HCT116 (cell line): Measurements from ENCODE around the gene TOM1. TPM values are rescaled to one million over a fixed set of nuclear protein-coding genes. Genes with fewer than 3 reads are reported as not detected.

Experiments used
- ATAC-seq: fragments of 200-7000 bp; cut with Tn5 transposase; 2 replicates; pipeline ENCODE4 v1.9.1; 2020; ENCODE audit warnings: mild to moderate bottlenecking, moderate library complexity
- BruUV-seq: library from RNA; stranded (reverse); fragments of 400-500 nt; replicated peaks from 2 replicates; lab custom pipeline; 2021; lab: Mats Ljungman, UMichigan
- CTCF ChIA-PET: fragments of 300-600 bp; sonication (Branson Sonifier 250); formaldehyde crosslinking; loops from one replicate; lab custom pipeline; 2021; ENCODE audit warnings: antibody characterized with exemption; lab: Charles Lee
- POLR2A ChIA-PET: fragments of 300-600, 350-600 bp; sonication (Branson Sonifier 250); formaldehyde crosslinking; loops from one replicate; lab custom pipeline; 2021; ENCODE audit warnings: antibody characterized with exemption; lab: Charles Lee
- RAD21 ChIA-PET, 2 experiments: fragments of 300-600 bp; sonication (Branson Sonifier 250); formaldehyde crosslinking; loops; one replicate each; lab custom pipeline; 2023; ENCODE audit warnings: low total read pairs in 2 of 2; ENCODE audit not compliant: uncharacterized antibody in 2 of 2, unreplicated experiment in 2 of 2, low non-redundant PET in 1 of 2; lab: Charles Lee
- DNase-seq: peaks from one replicate; pipeline ENCODE4 v3.0.0-alpha.2; 2010; ENCODE audit warnings: low read depth, low spot score
- H2AFZ ChIP-seq: fragments of 200-600 bp; shearing (Covaris generic), sonication (generic); 2 replicates; pipeline ENCODE4 v1.6.1; 2017; ENCODE audit warnings: low read depth, mixed run types, mixed read lengths, antibody characterized with exemption, low read length; ENCODE audit not compliant: poor library complexity, severe bottlenecking
- H3K27ac ChIP-seq: 2 replicates; pipeline ENCODE4 v1.5.1; 2012; ENCODE audit warnings: low read depth, low read length
- H3K27me3 ChIP-seq: fragments of 200-600 bp; sonication (generic); 2 replicates; pipeline ENCODE4 v1.6.1; 2016; ENCODE audit warnings: mixed run types, low read length, mixed read lengths; ENCODE audit not compliant: insufficient read depth
- H3K36me3 ChIP-seq, 2 experiments: fragments of 200-500 bp in 1 of 2; fragments of 200-600 bp in 1 of 2; sonication (Bioruptor generic) in 1 of 2; sonication (generic) in 1 of 2; 2 replicates each; pipeline versions ENCODE4 v1.5.1 to v1.6.1; 2014 to 2016; ENCODE audit warnings: low read length in 2 of 2, inconsistent platforms in 1 of 2, mixed read lengths in 1 of 2, mixed run types in 1 of 2; ENCODE audit not compliant: insufficient read depth in 2 of 2, control insufficient read depth in 1 of 2
- H3K4me1 ChIP-seq, 2 experiments: fragments of 200-600 bp in 1 of 2; sonication (generic) in 1 of 2; 2 replicates each; pipeline versions ENCODE4 v1.5.1 to v1.6.1; 2012 to 2017; ENCODE audit warnings: low read length in 2 of 2, inconsistent platforms in 1 of 2, mild to moderate bottlenecking in 1 of 2, mixed read lengths in 1 of 2, mixed run types in 1 of 2, moderate library complexity in 1 of 2; ENCODE audit not compliant: insufficient read depth in 2 of 2, control insufficient read depth in 1 of 2
- H3K4me2 ChIP-seq: fragments of 200-600 bp; sonication (generic); 2 replicates; pipeline ENCODE4 v1.6.1; 2017; ENCODE audit warnings: mixed run types, low read length, mixed read lengths
- H3K4me3 ChIP-seq, 2 experiments: fragments of 200-600 bp in 1 of 2; sonication (generic) in 1 of 2; replicated peaks in 1 of 2; 2 replicates each; pipeline ENCODE4 v1.5.1; 2011 to 2016; ENCODE audit warnings: low read length in 2 of 2, control low read depth in 1 of 2, low read depth in 1 of 2, mild to moderate bottlenecking in 1 of 2, mixed read lengths in 1 of 2, mixed run types in 1 of 2
- H3K79me2 ChIP-seq: fragments of 200-600 bp; sonication (generic); 2 replicates; pipeline ENCODE4 v1.6.1; 2017; ENCODE audit warnings: mild to moderate bottlenecking, mixed run types, low read length, moderate library complexity, mixed read lengths; ENCODE audit not compliant: insufficient read depth
- H3K9ac ChIP-seq: fragments of 200-600 bp; sonication (generic); 2 replicates; pipeline ENCODE4 v1.6.1; 2016; ENCODE audit warnings: low read length, mixed read lengths
- H3K9me2 ChIP-seq: fragments of 200-600 bp; sonication (generic), shearing (Covaris generic); 2 replicates; pipeline ENCODE4 v1.6.1; 2017; ENCODE audit warnings: mixed run types, mild to moderate bottlenecking, moderate library complexity; ENCODE audit not compliant: insufficient read depth
- H3K9me3 ChIP-seq, 2 experiments: fragments of 200-500 bp in 1 of 2; fragments of 200-600 bp in 1 of 2; sonication (Bioruptor generic) in 1 of 2; sonication (generic) in 1 of 2; 2 replicates each; pipeline ENCODE4 v1.6.1; 2014 to 2017; ENCODE audit warnings: low read length in 2 of 2, mixed read lengths in 2 of 2, inconsistent platforms in 1 of 2, low read depth in 1 of 2, mild to moderate bottlenecking in 1 of 2, mixed run types in 1 of 2, moderate library complexity in 1 of 2; ENCODE audit not compliant: control insufficient read depth in 1 of 2, insufficient read depth in 1 of 2
- H4K20me1 ChIP-seq: fragments of 200-600 bp; sonication (generic), shearing (Covaris generic); 2 replicates; pipeline ENCODE4 v1.6.1; 2017; ENCODE audit warnings: mixed run types, mild to moderate bottlenecking, moderate library complexity; ENCODE audit not compliant: insufficient read depth
- ATF3 ChIP-seq: IDR thresholded peaks from 2 replicates; pipeline ENCODE4 v1.6.1; 2012
- CBX3 ChIP-seq: IDR thresholded peaks from 2 replicates; pipeline ENCODE4 v1.6.1; 2012; ENCODE audit warnings: low read depth
- CEBPB ChIP-seq: IDR thresholded peaks from 2 replicates; pipeline ENCODE4 v1.6.1; 2012; ENCODE audit warnings: low read depth
- CTCF ChIP-seq, 3 experiments: fragments of 200-600 bp in 1 of 3; sonication (generic) in 1 of 3; IDR thresholded peaks in 2 of 3; conservative IDR thresholded peaks in 1 of 3; 2 replicates each; pipeline ENCODE4 v1.5.1; 2012 to 2017; ENCODE audit warnings: low read depth in 2 of 3, low read length in 2 of 3, antibody characterized with exemption in 1 of 3, borderline replicate concordance in 1 of 3, control low read depth in 1 of 3, mild to moderate bottlenecking in 1 of 3, mixed read lengths in 1 of 3, mixed run types in 1 of 3, moderate library complexity in 1 of 3; ENCODE audit not compliant: insufficient read depth in 1 of 3
- EGR1 ChIP-seq: IDR thresholded peaks from 2 replicates; pipeline ENCODE4 v1.6.1; 2012; ENCODE audit warnings: low read depth
- ELF1 ChIP-seq: IDR thresholded peaks from 2 replicates; pipeline ENCODE4 v1.6.1; 2012; ENCODE audit warnings: low read depth, borderline replicate concordance
- FOSL1 ChIP-seq: IDR thresholded peaks from 2 replicates; pipeline ENCODE4 v1.6.1; 2012; ENCODE audit warnings: low read depth
- JUND ChIP-seq: IDR thresholded peaks from 2 replicates; pipeline ENCODE4 v1.6.1; 2012
- MAX ChIP-seq: IDR thresholded peaks from 2 replicates; pipeline ENCODE4 v1.6.1; 2012
- POLR2A ChIP-seq: IDR thresholded peaks from 2 replicates; pipeline ENCODE4 v1.7.0; 2011; ENCODE audit warnings: borderline replicate concordance; ENCODE audit not compliant: insufficient read depth, insufficient read length; ENCODE audit errors: extremely low read depth
- REST ChIP-seq: IDR thresholded peaks from 2 replicates; pipeline ENCODE4 v1.6.1; 2012; ENCODE audit warnings: low read depth
- SIN3A ChIP-seq: IDR thresholded peaks from 2 replicates; pipeline ENCODE4 v1.6.1; 2012; ENCODE audit warnings: low read depth
- SRF ChIP-seq: IDR thresholded peaks from 2 replicates; pipeline ENCODE4 v1.6.1; 2012; ENCODE audit warnings: low read depth
- TCF7L2 ChIP-seq: IDR thresholded peaks from 2 replicates; pipeline ENCODE4 v1.7.0; 2011; ENCODE audit warnings: borderline replicate concordance, inconsistent platforms; ENCODE audit not compliant: insufficient read depth, insufficient read length; ENCODE audit errors: extremely low read depth
- YY1 ChIP-seq: IDR thresholded peaks from 2 replicates; pipeline ENCODE4 v1.6.1; 2011; ENCODE audit warnings: low read length, low read depth, moderate library complexity, mild to moderate bottlenecking; ENCODE audit not compliant: insufficient replicate concordance; ENCODE audit errors: extremely low read depth
- ZFX ChIP-seq: fragments of 450-650 bp; IDR thresholded peaks from 2 replicates; pipeline ENCODE4 v1.6.1; 2017
- ZNF274 ChIP-seq: fragments of 200-500 bp; sonication (Bioruptor generic); IDR thresholded peaks from 2 replicates; pipeline ENCODE4 v1.6.1; 2014; ENCODE audit warnings: mild to moderate bottlenecking, low read depth, low read length, inconsistent platforms
- intact Hi-C: fragments of 100-400 bp; cut with micrococcal nuclease; formaldehyde crosslinking; loops from 2 replicates; pipeline ENCODE4 v1.10.0; 2022
- total RNA-seq: library from RNA; stranded (reverse); gene quantifications from one replicate; pipeline ENCODE4 v1.2.1, GENCODE V29; 2021; ENCODE audit not compliant: unreplicated experiment

TOM1 gene
- total RNA-seq, 1 experiment from 2014 or later, result 18.0 TPM

- Histone ChIP-seq H3K27me3 (no peaks in the 10 kb centered on the region), H3K4me3 (no peak overlapping the region), H3K79me2 (peaks cover 2% of the 10 kb centered on the region; the same call in 1 of the 2 replicates), H3K27ac (no peak overlapping the region), H4K20me1 (no peaks in the 10 kb centered on the region), H3K4me1 (no peaks in the 10 kb centered on the region), H2AFZ (no peak overlapping the region), H3K9me2 (no peaks in the 10 kb centered on the region), H3K9ac (no peak overlapping the region), H3K36me3 (peaks cover 64 to 68% of the 10 kb centered on the region in 2 experiments), H3K9me3 (no peaks in the 10 kb centered on the region), H3K4me2 (no peak overlapping the region)
- no TSS peak for BruUV-seq
- ATAC-seq, result no peak
- CTCF ChIA-PET, result no interaction called here
- intact Hi-C loops, result no loop called here
- RAD21 ChIA-PET, result no interaction called here
- TF ChIP-seq CEBPB, result no peak
- no peak for TF ChIP-seq ATF3
- TF ChIP-seq TCF7L2, result no peak
- TF ChIP-seq POLR2A, result no peak
- no peak for TF ChIP-seq CTCF (IDR thresholded peaks at IDR 0.05 in 2 of 3, conservative IDR thresholded peaks at IDR 0.05 in 1 of 3; ENCODE audit: borderline replicate concordance in 1 of 3, insufficient read depth in 1 of 3, low read depth in 2 of 3, low read length in 2 of 3)
- no peak for TF ChIP-seq EGR1
- TF ChIP-seq CBX3, result no peak
- TF ChIP-seq JUND, result no peak
- no peak for TF ChIP-seq MAX
- TF ChIP-seq ZNF274, result no peak
- no peak for TF ChIP-seq YY1
- no peak for TF ChIP-seq REST
- no peak for TF ChIP-seq ZFX
- TF ChIP-seq SRF, result no peak
- no peak for TF ChIP-seq ELF1
- TF ChIP-seq FOSL1, result no peak
- no peak for TF ChIP-seq SIN3A
- POLR2A ChIA-PET, result no interaction called here
- DNase-seq, result no peak
These were observed 11.6 kb upstream of the TOM1 start for GRCh38 chr22:35288116-35288515.
